Effector memory CD8-positive, alpha-beta T cell (primary cell): ENCODE data around the gene ZNF805.
"Not testable (repeated sequence)": the region's sequence is repeated elsewhere in the genome, so short reads cannot be mapped to it uniquely, and the experiment has no call there.

ENCODE experiments used
- ATAC-seq: fragments of 150-1000 bp; cut with Tn5 transposase; replicated peaks from 2 replicates; pipeline ENCODE4 v1.10.0; 2021; ENCODE audit warnings: mild to moderate bottlenecking, moderate library complexity
- DNase-seq, 3 experiments: peaks; one replicate each; pipeline ENCODE4 v3.0.0; 2021
- H3K27ac Mint-ChIP-seq, 2 donors: one replicate each; pipeline ENCODE4 v1.8.0; 2022; ENCODE audit warnings: mild to moderate bottlenecking in 2 of 2, mixed read lengths in 2 of 2, moderate library complexity in 2 of 2
- H3K27me3 Mint-ChIP-seq, 2 donors: one replicate each; pipeline ENCODE4 v1.8.0; 2022; ENCODE audit warnings: mixed read lengths in 2 of 2
- H3K36me3 Mint-ChIP-seq: one replicate; pipeline ENCODE4 v1.8.0; 2022; ENCODE audit warnings: mild to moderate bottlenecking, moderate library complexity, mixed read lengths; ENCODE audit not compliant: insufficient read depth
- H3K4me1 Mint-ChIP-seq, 2 donors: one replicate each; pipeline ENCODE4 v1.8.0; 2022; ENCODE audit warnings: low read depth in 2 of 2, mixed read lengths in 2 of 2
- H3K4me3 Mint-ChIP-seq, 2 donors: one replicate each; pipeline ENCODE4 v1.8.0; 2022; ENCODE audit warnings: mild to moderate bottlenecking in 2 of 2, mixed read lengths in 2 of 2, moderate library complexity in 2 of 2
- H3K9me3 Mint-ChIP-seq, 2 donors: one replicate each; pipeline ENCODE4 v1.8.0; 2022; ENCODE audit warnings: mixed read lengths in 2 of 2

ZNF805 gene

GRCh38 chr19:57278481-57278880 is 38.0 kb downstream of the ZNF805 start:
- not testable (repeated sequence) for H3K27me3 Mint-ChIP-seq, ATAC-seq, H3K4me3 Mint-ChIP-seq, H3K27ac Mint-ChIP-seq, H3K9me3 Mint-ChIP-seq, DNase-seq
- Mint-ChIP-seq H3K4me1 (peaks cover 17 to 25% of the 10 kb centered on the region in 2 donors), H3K36me3 (peaks cover 15% of the 10 kb centered on the region)

GRCh38 chr19:57279418-57280164 is 39.2 kb downstream of the ZNF805 start:
- peak; percentile 71 for ATAC-seq
- no peaks in the 10 kb centered on the region for H3K27me3 Mint-ChIP-seq
- peaks cover 19 to 29% of the 10 kb centered on the region in 2 donors for H3K4me1 Mint-ChIP-seq
- no peak overlapping the region for H3K4me3 Mint-ChIP-seq
- H3K27ac Mint-ChIP-seq, result no peak overlapping the region
- H3K9me3 Mint-ChIP-seq, result no peaks in the 10 kb centered on the region
- peak; percentile 63 to 71 (median 68) for DNase-seq
- H3K36me3 Mint-ChIP-seq, result peaks cover 24% of the 10 kb centered on the region

- H3K4me1 Mint-ChIP-seq, result peaks cover 23 to 34% of the 10 kb centered on the region in 2 donors
These were observed 39.9 kb downstream of the ZNF805 start, which contains the start of gene ZNF460 for GRCh38 chr19:57280165-57280961. Gene ZNF460 (plus strand): TSS chr19:57280485. CDS start chr19:57280807, 322 bp downstream.

GRCh38 chr19:57280962-57281400 is 40.5 kb downstream of the ZNF805 start:
- Mint-ChIP-seq H3K4me1 (peaks cover 24 to 36% of the 10 kb centered on the region in 2 donors), H3K36me3 (peaks cover 38% of the 10 kb centered on the region), H3K4me3 (no peak overlapping the region), H3K27ac (no peak overlapping the region), H3K9me3 (no peaks in the 10 kb centered on the region), H3K27me3 (no peaks in the 10 kb centered on the region)
- peak; percentile 6 for ATAC-seq
- DNase-seq, result peak; percentile 46 to 51 (median 48)

More at GRCh38 chr19:57280165-57280961, 39.9 kb downstream of the ZNF805 start, which contains the start of gene ZNF460:
- no peak within 1 kb of the TSS for H3K27ac Mint-ChIP-seq
- H3K4me3 Mint-ChIP-seq, result no peak within 1 kb of the TSS
- H3K9me3 Mint-ChIP-seq, result no peaks in the 10 kb centered on the region
- DNase-seq, result peak; percentile 96 to 97 (median 97)
- peaks cover 32% of the 10 kb centered on the region for H3K36me3 Mint-ChIP-seq
- ATAC-seq, result peak; percentile 85
- no peaks in the 10 kb centered on the region for H3K27me3 Mint-ChIP-seq

DNA sequence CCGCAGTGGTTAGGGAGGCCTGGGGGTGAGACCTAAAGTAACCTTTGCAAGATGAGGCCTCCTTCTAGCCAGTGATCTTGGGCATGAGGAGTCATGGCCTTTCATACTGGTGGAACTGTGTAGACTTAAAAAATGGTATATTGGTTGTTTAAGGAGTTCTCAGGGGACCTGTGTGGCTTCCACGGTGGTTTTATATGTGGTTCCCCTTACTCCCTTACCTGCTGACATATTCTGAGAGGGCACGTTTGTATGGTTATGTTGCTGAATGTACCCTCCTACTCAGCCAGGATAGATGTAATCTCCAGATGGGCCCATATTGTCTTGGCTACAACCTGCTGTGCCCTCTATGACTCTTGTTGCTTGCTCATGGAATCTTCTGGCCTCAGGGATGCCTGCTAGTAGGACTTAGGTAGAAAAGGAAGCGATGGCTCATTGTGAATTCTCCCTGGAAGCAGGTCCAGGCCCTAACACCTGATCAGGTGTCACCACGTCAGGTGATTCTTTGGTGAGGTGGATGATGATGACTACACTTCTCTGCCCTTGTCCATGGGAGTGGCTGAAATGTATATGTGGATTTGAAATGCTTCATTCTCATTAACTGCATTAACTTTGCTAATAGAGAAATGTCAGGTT is 41.7 kb downstream of the ZNF805 start:
- Mint-ChIP-seq H3K4me3 (no peak overlapping the region), H3K36me3 (peaks cover 49% of the 10 kb centered on the region), H3K9me3 (no peaks in the 10 kb centered on the region), H3K27me3 (no peaks in the 10 kb centered on the region), H3K27ac (no peak overlapping the region), H3K4me1 (peaks cover 25 to 43% of the 10 kb centered on the region in 2 donors)
- DNase-seq (no peak), ATAC-seq (no peak)

GRCh38 chr19:57288373-57288772 is 47.9 kb downstream of the ZNF805 start:
- H3K4me1 Mint-ChIP-seq, result peaks cover 11 to 27% of the 10 kb centered on the region in 2 donors
- no peak overlapping the region for H3K4me3 Mint-ChIP-seq
- H3K27me3 Mint-ChIP-seq, result no peaks in the 10 kb centered on the region
- H3K9me3 Mint-ChIP-seq, result peaks cover 0 to 1% of the 10 kb centered on the region in 2 donors
- peaks cover 91% of the 10 kb centered on the region for H3K36me3 Mint-ChIP-seq
- no peak for ATAC-seq
- no peak overlapping the region for H3K27ac Mint-ChIP-seq
- DNase-seq, result no peak

DNA sequence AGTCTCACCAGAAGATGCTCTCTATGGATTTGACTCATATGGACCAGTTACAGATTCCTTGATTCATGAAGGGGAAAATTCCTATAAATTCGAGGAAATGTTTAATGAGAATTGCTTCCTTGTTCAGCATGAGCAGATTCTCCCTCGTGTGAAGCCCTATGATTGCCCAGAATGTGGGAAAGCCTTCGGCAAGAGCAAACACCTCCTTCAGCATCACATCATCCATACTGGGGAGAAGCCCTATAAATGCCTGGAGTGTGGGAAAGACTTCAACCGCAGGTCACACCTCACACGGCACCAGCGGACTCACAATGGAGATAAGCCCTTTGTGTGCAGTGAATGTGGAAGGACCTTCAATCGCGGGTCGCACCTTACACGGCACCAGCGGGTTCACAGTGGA is 50.5 kb downstream of the ZNF805 start:
- ATAC-seq, result no peak
- Mint-ChIP-seq H3K27ac (no peak overlapping the region), H3K9me3 (peaks cover 2 to 7% of the 10 kb centered on the region in 2 donors), H3K4me1 (peaks cover 7 to 27% of the 10 kb centered on the region in 2 donors), H3K36me3 (peaks cover 69% of the 10 kb centered on the region), H3K27me3 (no peaks in the 10 kb centered on the region), H3K4me3 (no peak overlapping the region)
- DNase-seq, result no peak

DNA sequence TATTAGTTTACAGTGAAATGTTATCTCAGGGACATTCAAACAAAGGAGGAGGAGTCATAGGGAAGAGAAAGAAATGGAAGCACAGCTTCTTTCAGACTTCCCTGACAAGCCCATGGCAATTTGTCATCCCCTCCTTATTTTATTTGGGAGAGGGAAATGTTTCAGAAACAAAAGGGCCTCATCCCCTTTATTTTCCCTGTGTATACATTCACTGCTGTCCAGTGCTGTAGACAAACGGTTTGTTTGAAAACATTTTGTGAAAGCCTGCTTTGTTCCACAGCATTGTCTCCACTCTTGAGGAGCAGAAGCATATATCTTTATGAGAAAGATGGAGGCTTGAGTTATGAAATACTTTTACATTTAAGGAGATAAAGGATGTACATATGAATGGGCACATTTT is 52.1 kb downstream of the ZNF805 start:
- Mint-ChIP-seq H3K27me3 (no peaks in the 10 kb centered on the region), H3K9me3 (peaks cover 2 to 7% of the 10 kb centered on the region in 2 donors), H3K4me1 (peaks cover 7 to 28% of the 10 kb centered on the region in 2 donors), H3K27ac (no peak overlapping the region), H3K36me3 (peaks cover 53% of the 10 kb centered on the region), H3K4me3 (no peak overlapping the region)
- ATAC-seq, result no peak
- no peak for DNase-seq

- H3K27ac Mint-ChIP-seq, result peak overlapping the region in 1 of 2 donors; percentile 5
- H3K4me1 Mint-ChIP-seq, result peaks cover 7 to 35% of the 10 kb centered on the region in 2 donors
These were observed 53.3 kb downstream of the ZNF805 start for GRCh38 chr19:57293719-57294118.

GRCh38 chr19:57302020-57302465 is 61.6 kb downstream of the ZNF805 start:
- peaks cover 43% of the 10 kb centered on the region for H3K36me3 Mint-ChIP-seq
- H3K4me3 Mint-ChIP-seq, result no peak overlapping the region
- DNase-seq (no peak), ATAC-seq (no peak)
- H3K27me3 Mint-ChIP-seq, result no peaks in the 10 kb centered on the region
- no peaks in the 10 kb centered on the region for H3K9me3 Mint-ChIP-seq
- H3K4me1 Mint-ChIP-seq, result peaks cover 3 to 18% of the 10 kb centered on the region in 2 donors
- H3K27ac Mint-ChIP-seq, result peak overlapping the region in 1 of 2 donors; percentile 55

More at GRCh38 chr19:57293719-57294118, 53.3 kb downstream of the ZNF805 start:
- DNase-seq (no peak), ATAC-seq (no peak)
- H3K9me3 Mint-ChIP-seq, result peaks cover 2 to 7% of the 10 kb centered on the region in 2 donors
- H3K27me3 Mint-ChIP-seq, result no peaks in the 10 kb centered on the region
- peaks cover 50% of the 10 kb centered on the region for H3K36me3 Mint-ChIP-seq
- no peak overlapping the region for H3K4me3 Mint-ChIP-seq

DNA sequence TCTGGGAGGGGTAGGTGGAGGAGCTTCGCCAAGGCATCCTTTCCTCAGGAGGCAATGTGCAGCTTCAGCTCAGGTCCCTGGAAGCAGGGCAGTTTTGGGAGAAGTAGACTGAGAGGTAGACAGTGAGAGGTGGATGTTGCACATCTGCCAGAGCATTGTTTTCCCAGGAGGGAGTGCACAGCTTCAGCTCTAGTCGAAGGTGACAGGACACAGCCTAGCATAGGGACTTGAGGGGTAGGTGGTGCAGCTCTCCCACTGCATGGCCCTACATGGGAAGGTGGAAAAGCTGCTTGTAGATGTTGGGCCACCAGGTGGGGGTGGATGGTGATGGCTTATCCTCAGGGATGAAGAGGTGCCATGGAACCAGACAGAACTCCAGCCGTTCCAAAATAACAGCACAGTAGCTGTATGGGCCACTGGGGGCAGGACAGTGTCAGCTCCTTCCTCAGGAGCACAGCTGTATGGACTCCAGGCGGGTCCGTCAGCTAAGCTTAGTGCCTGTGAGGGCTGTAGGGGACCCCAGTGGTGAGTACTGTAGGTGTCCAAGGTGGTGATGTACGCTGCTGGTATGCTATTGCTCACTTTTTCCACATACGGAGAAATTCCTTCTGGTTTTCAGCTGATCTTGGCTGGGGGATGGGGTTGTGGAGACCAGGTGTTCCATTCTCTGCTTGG is 62.4 kb downstream of the ZNF805 start:
- ATAC-seq (no peak), DNase-seq (no peak)
- no peaks in the 10 kb centered on the region for H3K9me3 Mint-ChIP-seq
- no peaks in the 10 kb centered on the region for H3K27me3 Mint-ChIP-seq
- H3K4me1 Mint-ChIP-seq, result peaks cover 3 to 12% of the 10 kb centered on the region in 2 donors
- H3K4me3 Mint-ChIP-seq, result no peak overlapping the region
- peaks cover 40% of the 10 kb centered on the region for H3K36me3 Mint-ChIP-seq
- H3K27ac Mint-ChIP-seq, result peak overlapping the region in 1 of 2 donors; percentile 55
